Activated CD8-positive, alpha-beta memory T cell treated with anti-CD3 and anti-CD28 coated beads, Interleukin-2, amount 10 ng/mL, durations not matched to agents 7 days and 5 days (primary cell): ENCODE measurements around the gene FBXL17. TPM values are rescaled to one million over a fixed set of nuclear protein-coding genes. Genes with fewer than 3 reads are reported as not detected.

Experiments used
- ATAC-seq: fragments of 150-1000 bp; cut with Tn5 transposase; one replicate; pipeline ENCODE4 v1.10.0; 2021; ENCODE audit warnings: moderate library complexity
- CTCF ChIA-PET: fragments of 350-600 bp; sonication (Branson Sonifier 250); formaldehyde crosslinking; loops from one replicate; lab custom pipeline; 2021; ENCODE audit warnings: antibody characterized with exemption; lab: Charles Lee
- DNase-seq: peaks from one replicate; pipeline ENCODE4 v3.0.0-alpha.2; 2020
- H3K27ac Mint-ChIP-seq: one replicate; pipeline ENCODE4 v1.8.0; 2021; ENCODE audit warnings: mild to moderate bottlenecking, mixed read lengths
- H3K27me3 Mint-ChIP-seq: one replicate; pipeline ENCODE4 v1.8.0; 2021; ENCODE audit warnings: mixed read lengths
- H3K36me3 Mint-ChIP-seq: one replicate; pipeline ENCODE4 v1.8.0; 2021; ENCODE audit warnings: mild to moderate bottlenecking, mixed read lengths
- H3K4me1 Mint-ChIP-seq: one replicate; pipeline ENCODE4 v1.8.0; 2021; ENCODE audit warnings: mixed read lengths
- H3K4me3 Mint-ChIP-seq: one replicate; pipeline ENCODE4 v1.8.0; 2021; ENCODE audit warnings: mild to moderate bottlenecking, moderate library complexity, mixed read lengths
- H3K9me3 Mint-ChIP-seq: one replicate; pipeline ENCODE4 v1.8.0; 2022; ENCODE audit warnings: low read depth, mixed read lengths
- total RNA-seq, 2 experiments: library from RNA; stranded (reverse); gene quantifications; one replicate each; pipeline ENCODE4 v1.2.3, GENCODE V29; 2021

Gene FBXL17
- total RNA-seq, 2 experiments from 2014 or later = 6.6 to 10.9 TPM

GRCh38 chr5:108249095-108249784 lies 132.7 kb downstream of the FBXL17 start:
- peaks cover 1% of the 10 kb centered on the region for H3K36me3 Mint-ChIP-seq
- CTCF ChIA-PET = interaction anchor here (1.3 kb wide), 1 partner anchor 11 kb away, joined by 6 read pairs; no protein-coding TSS in a partner anchor
- H3K4me1 Mint-ChIP-seq = no peaks in the 10 kb centered on the region
- H3K27ac Mint-ChIP-seq = no peak overlapping the region
- ATAC-seq = no peak
- H3K4me3 Mint-ChIP-seq = no peak overlapping the region
- no peaks in the 10 kb centered on the region for H3K27me3 Mint-ChIP-seq
- no peaks in the 10 kb centered on the region for H3K9me3 Mint-ChIP-seq
- DNase-seq = no peak

DNA sequence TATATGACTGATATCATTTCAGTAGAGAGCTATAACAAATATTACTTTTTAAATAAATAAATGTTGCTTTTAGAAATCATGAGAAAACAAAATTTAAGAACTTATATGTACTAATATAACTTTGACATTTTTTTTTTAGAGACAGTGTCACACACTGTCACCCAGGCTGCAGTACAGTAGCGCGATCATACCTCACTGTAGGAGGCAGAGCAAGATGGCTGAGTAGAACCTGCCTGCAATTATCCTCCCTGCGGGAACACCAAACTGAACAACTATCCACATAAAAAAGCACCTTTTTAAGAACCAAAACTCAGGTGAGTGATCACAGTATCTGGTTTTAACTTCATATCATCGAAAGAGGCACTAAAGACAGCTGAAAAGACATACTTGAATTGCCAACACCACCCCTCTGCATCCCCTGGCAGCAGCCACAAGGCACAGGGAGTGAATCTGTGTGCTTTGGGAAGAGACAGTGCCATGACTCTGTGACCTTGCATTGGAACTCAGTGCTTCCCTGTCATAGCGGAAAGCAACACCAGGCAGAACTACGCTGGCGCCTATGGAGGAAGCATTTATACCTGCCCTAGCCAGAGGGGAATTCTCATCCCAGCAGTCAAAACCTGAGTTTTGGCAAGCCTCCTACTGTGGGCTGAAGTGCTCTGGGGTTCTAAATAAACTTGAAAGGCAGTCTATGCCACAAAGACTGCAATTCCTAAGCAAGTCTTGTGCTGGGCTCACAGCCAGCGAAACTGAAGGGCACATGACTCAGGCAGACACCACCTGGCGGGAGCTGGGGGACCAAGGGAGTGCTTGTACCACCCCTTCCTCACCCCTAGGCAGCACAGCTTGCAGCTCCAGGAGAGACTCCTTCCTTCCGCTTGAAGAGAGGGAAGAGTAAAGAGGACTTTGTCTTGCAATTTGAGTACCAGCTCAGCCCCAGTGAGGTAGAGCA lies 142.7 kb downstream of the FBXL17 start:
- DNase-seq = no peak
- CTCF ChIA-PET = interaction anchor here (1.0 kb wide), 1 partner anchor 21 kb away, joined by 3 read pairs; no protein-coding TSS in a partner anchor
- no peak overlapping the region for H3K4me3 Mint-ChIP-seq
- H3K4me1 Mint-ChIP-seq = no peaks in the 10 kb centered on the region
- H3K36me3 Mint-ChIP-seq = no peaks in the 10 kb centered on the region
- no peaks in the 10 kb centered on the region for H3K27me3 Mint-ChIP-seq
- no peak overlapping the region for H3K27ac Mint-ChIP-seq
- H3K9me3 Mint-ChIP-seq = no peaks in the 10 kb centered on the region
- no peak for ATAC-seq

- no peak for ATAC-seq
- no peaks in the 10 kb centered on the region for H3K4me1 Mint-ChIP-seq
- CTCF ChIA-PET = no interaction called here
Measured at GRCh38 chr5:108238461-108238860, 143.4 kb downstream of the FBXL17 start.

DNA sequence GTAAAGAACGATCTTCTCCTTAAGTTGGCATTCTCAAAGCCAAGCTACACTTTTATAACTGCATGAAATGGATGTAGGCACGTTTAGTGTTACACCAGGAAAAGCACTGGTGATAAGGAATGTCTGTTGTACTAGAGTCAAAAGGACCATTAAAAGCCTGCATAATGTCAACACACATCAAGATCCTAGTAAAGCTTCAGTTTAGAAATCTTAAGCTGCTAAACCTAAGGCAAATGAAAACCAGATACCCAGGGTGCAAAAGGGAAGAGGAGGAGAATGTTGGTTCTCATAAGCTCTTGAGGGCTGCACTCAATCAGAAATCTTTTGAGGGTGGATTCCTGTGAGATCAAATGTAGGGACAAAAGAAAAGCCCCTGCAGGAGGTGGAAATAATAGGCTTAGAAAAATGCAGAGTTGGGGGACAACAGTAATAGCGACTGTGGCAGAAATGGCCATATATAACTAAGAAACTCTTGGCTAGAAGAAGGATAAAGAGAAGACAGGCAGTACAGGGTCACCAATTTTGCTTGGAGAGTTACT lies 148.2 kb downstream of the FBXL17 start:
- Mint-ChIP-seq H3K9me3 (peaks cover 4% of the 10 kb centered on the region), H3K4me1 (no peaks in the 10 kb centered on the region), H3K36me3 (no peaks in the 10 kb centered on the region), H3K27me3 (no peaks in the 10 kb centered on the region), H3K4me3 (no peak overlapping the region), H3K27ac (no peak overlapping the region)
- no peak for ATAC-seq
- CTCF ChIA-PET = no interaction called here
- DNase-seq = no peak

More at GRCh38 chr5:108238461-108238860, 143.4 kb downstream of the FBXL17 start:
- no peaks in the 10 kb centered on the region for H3K36me3 Mint-ChIP-seq
- DNase-seq = no peak
- no peak overlapping the region for H3K4me3 Mint-ChIP-seq
- H3K27ac Mint-ChIP-seq = no peak overlapping the region
- no peaks in the 10 kb centered on the region for H3K9me3 Mint-ChIP-seq
- H3K27me3 Mint-ChIP-seq = no peaks in the 10 kb centered on the region

GRCh38 chr5:108232805-108233204 lies 149.1 kb downstream of the FBXL17 start:
- ATAC-seq (no peak), DNase-seq (no peak)
- H3K4me3 Mint-ChIP-seq = no peak overlapping the region
- no peaks in the 10 kb centered on the region for H3K36me3 Mint-ChIP-seq
- peaks cover 4% of the 10 kb centered on the region for H3K9me3 Mint-ChIP-seq
- no peaks in the 10 kb centered on the region for H3K27me3 Mint-ChIP-seq
- no peaks in the 10 kb centered on the region for H3K4me1 Mint-ChIP-seq
- H3K27ac Mint-ChIP-seq = no peak overlapping the region
- CTCF ChIA-PET = no interaction called here

DNA sequence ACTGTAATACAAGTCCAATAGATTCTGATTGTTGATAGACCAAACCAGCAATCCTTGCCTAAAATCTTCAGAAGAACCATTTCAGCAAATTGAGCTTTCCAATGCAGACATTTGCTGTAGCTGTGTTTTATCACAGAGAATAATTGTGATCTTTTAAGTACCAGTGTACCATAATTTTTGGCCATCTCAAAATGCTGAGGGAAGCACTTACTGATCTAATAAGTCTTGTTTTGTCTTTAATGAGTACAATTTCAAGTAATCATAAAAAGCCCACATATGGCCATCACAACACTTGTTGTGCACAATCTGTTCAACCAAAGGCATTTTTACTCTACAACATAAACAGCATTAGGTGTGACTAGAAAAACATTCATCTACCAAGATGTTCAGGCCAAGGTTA lies 159.9 kb downstream of the FBXL17 start:
- Mint-ChIP-seq H3K27me3 (no peaks in the 10 kb centered on the region), H3K4me1 (no peaks in the 10 kb centered on the region), H3K36me3 (peaks cover 3% of the 10 kb centered on the region), H3K4me3 (no peak overlapping the region), H3K9me3 (peaks cover 2% of the 10 kb centered on the region), H3K27ac (no peak overlapping the region)
- CTCF ChIA-PET = no interaction called here
- ATAC-seq (no peak), DNase-seq (no peak)

GRCh38 chr5:108220834-108221233 lies 161.1 kb downstream of the FBXL17 start:
- no peaks in the 10 kb centered on the region for H3K4me1 Mint-ChIP-seq
- CTCF ChIA-PET = no interaction called here
- DNase-seq (no peak), ATAC-seq (no peak)
- peaks cover 3% of the 10 kb centered on the region for H3K36me3 Mint-ChIP-seq
- H3K4me3 Mint-ChIP-seq = no peak overlapping the region
- H3K9me3 Mint-ChIP-seq = peaks cover 4% of the 10 kb centered on the region
- no peak overlapping the region for H3K27ac Mint-ChIP-seq
- no peaks in the 10 kb centered on the region for H3K27me3 Mint-ChIP-seq

DNA sequence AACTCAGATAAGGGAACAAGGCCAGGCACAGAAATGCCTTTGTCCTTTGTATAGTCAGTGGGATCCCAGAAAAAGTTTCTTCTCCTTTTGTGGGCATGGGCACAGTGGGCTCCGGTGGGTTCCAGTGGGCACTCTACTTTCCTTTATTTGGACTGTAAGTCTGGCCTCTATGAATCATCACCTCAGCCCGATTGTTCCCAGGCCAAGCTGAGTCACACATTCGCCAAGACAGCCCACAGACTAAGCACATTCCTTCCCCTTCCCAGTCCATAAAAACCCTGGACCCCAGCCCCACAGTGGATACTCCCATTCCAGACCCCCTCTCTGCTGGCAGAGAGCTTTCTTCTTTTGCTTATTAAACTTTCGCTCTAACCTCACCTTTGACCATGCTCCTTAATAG lies 165.0 kb downstream of the FBXL17 start:
- no peaks in the 10 kb centered on the region for H3K4me1 Mint-ChIP-seq
- ATAC-seq (no peak), DNase-seq (no peak)
- H3K9me3 Mint-ChIP-seq = peaks cover 4% of the 10 kb centered on the region
- no peak overlapping the region for H3K27ac Mint-ChIP-seq
- H3K4me3 Mint-ChIP-seq = no peak overlapping the region
- H3K36me3 Mint-ChIP-seq = peaks cover 5% of the 10 kb centered on the region
- CTCF ChIA-PET = no interaction called here
- no peaks in the 10 kb centered on the region for H3K27me3 Mint-ChIP-seq

- Mint-ChIP-seq H3K9me3 (peaks cover 4% of the 10 kb centered on the region), H3K27me3 (no peaks in the 10 kb centered on the region), H3K4me1 (no peaks in the 10 kb centered on the region), H3K27ac (no peak overlapping the region), H3K4me3 (no peak overlapping the region), H3K36me3 (peaks cover 5% of the 10 kb centered on the region)
- no peak for DNase-seq
- no peak for ATAC-seq
- CTCF ChIA-PET = no interaction called here
Measured at GRCh38 chr5:108214857-108215256, 167.0 kb downstream of the FBXL17 start.

- Mint-ChIP-seq H3K4me3 (no peak overlapping the region), H3K27ac (no peak overlapping the region), H3K4me1 (no peaks in the 10 kb centered on the region), H3K27me3 (no peaks in the 10 kb centered on the region), H3K36me3 (peaks cover 5% of the 10 kb centered on the region), H3K9me3 (peaks cover 4% of the 10 kb centered on the region)
- CTCF ChIA-PET = no interaction called here
- ATAC-seq (no peak), DNase-seq (no peak)
Measured at GRCh38 chr5:108212775-108213346, 169.0 kb downstream of the FBXL17 start.

DNA sequence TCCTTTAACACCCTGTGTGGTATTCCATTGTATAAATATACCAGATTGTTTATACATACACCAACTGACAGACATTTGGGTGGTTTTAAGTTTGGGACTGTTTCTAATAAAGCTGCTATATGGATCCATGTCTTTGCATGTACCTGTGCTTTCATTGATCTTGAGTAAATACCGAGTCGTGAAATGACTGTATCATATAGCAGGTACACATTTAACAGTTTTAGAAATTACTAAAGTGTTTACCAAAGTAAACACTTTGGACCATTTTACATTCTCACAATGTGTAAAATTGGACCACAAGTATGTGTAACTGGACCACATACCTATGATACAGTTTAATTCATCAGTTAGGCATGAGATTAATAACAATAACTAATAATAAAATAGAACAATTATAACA lies 175.2 kb downstream of the FBXL17 start:
- ATAC-seq (no peak), DNase-seq (no peak)
- Mint-ChIP-seq H3K4me3 (no peak overlapping the region), H3K4me1 (no peaks in the 10 kb centered on the region), H3K27ac (no peak overlapping the region), H3K36me3 (no peaks in the 10 kb centered on the region), H3K27me3 (no peaks in the 10 kb centered on the region), H3K9me3 (no peaks in the 10 kb centered on the region)
- CTCF ChIA-PET = no interaction called here

- H3K4me3 Mint-ChIP-seq = no peak overlapping the region
- H3K4me1 Mint-ChIP-seq = no peaks in the 10 kb centered on the region
- CTCF ChIA-PET = no interaction called here
- ATAC-seq (no peak), DNase-seq (no peak)
- no peaks in the 10 kb centered on the region for H3K27me3 Mint-ChIP-seq
- H3K36me3 Mint-ChIP-seq = no peaks in the 10 kb centered on the region
- no peaks in the 10 kb centered on the region for H3K9me3 Mint-ChIP-seq
- no peak overlapping the region for H3K27ac Mint-ChIP-seq
Measured at GRCh38 chr5:108201721-108202120, 180.2 kb downstream of the FBXL17 start.

GRCh38 chr5:108196276-108196675 lies 185.6 kb downstream of the FBXL17 start:
- no peaks in the 10 kb centered on the region for H3K9me3 Mint-ChIP-seq
- CTCF ChIA-PET = no interaction called here
- no peaks in the 10 kb centered on the region for H3K27me3 Mint-ChIP-seq
- ATAC-seq = no peak
- H3K4me3 Mint-ChIP-seq = no peak overlapping the region
- H3K4me1 Mint-ChIP-seq = no peaks in the 10 kb centered on the region
- H3K27ac Mint-ChIP-seq = no peak overlapping the region
- H3K36me3 Mint-ChIP-seq = no peaks in the 10 kb centered on the region
- DNase-seq = no peak
